Measurements from ENCODE around the gene RTBDN.

Gene RTBDN

DNA sequence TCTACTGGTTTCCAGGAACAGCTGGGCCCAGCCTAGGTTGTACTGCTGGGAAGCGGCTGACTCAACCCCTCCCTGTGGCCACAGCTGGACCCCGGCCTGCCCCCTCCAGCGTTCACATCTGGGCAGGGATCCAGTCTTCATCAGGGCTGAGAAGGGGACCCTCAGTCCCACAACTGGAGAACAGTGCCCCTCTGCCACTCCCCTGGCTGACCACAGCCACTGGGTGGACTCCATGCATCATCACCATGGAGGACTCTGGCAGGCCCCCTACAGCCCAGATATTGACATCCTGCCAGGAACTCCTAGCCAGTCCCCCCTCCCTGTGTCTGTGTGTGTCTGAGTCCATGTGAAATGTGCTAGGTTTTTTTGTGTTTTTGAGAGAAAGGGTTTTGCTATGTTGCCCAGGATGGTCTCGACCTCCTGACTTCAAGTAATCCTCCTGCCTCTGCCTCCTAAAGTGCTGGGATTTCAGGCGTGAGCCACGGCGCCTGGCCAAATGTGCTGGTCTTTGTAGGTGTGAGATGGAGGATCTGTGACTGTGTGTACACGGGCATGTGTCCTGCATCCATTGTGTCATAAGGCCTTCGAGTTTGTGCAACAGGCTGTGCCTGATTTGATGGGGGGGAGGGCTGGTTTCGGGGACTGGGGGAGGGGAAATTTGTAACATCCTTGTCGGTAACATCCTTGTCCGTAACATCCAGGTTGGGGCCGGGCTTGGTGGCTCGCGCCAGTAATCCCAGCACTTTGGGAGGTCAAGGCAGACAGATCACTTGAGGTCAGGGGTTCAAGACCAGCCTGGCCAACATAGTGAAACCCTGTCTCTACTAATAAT, 55.0 kb downstream of the RTBDN start:
- DNase-seq: peak; percentile 91

DNA sequence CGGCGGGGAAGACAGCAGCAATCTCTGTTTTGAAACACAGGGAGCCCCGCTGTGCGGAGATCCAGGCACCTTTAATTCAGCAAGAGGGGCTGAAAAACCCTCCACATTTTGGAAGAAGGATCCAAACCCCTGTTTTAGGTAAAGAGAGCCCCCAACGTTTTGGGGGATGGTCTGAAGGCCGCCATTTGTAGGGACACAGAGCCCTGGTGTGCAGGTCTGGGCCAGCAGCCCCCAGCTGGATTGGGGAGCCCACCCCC, 55.5 kb downstream of the RTBDN start:
- DNase-seq: no peak

DNA sequence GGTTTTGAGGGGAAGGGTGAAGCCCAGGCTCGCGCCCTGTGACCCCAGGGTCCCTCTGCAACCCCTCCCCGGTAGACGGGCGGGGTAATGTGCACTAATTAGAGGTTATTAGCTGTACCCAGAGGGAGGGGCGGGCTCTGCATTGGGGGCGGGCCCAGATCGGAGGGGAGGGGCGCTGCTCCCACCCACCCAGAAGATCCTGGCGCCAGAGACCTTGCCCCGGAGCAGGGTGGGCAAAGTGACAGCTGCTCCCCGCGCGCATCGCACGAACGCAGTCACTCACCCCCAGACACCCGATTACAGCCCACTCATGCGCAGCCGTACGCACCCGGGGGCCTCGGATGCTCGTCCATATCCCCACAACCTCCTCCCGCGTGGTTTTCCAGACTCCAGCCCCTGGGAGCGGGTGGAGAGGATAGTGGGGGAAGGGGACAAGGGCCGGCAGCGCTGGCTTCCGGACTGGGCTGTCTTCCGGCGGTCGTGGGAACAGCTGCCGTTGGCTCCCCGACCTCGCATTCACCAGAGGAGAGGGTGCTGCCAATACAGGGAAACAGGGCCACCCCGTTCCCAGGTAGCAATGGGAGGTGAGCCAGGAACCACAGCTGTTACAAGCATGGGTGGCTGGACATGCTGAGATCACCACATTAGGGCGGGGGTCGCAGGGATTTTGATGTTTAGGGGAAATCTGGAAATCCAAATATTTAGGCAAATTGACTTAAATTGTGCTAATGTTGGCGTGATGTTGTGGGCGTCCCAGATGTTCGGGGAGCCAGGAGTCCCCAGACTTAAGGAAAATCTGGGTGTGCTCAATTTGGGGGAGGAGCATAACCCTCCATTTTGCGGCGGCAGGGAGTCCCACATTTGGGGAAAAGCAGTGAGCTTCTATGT, 56.1 kb downstream of the RTBDN start:
- DNase-seq: peak; percentile 84

DNA sequence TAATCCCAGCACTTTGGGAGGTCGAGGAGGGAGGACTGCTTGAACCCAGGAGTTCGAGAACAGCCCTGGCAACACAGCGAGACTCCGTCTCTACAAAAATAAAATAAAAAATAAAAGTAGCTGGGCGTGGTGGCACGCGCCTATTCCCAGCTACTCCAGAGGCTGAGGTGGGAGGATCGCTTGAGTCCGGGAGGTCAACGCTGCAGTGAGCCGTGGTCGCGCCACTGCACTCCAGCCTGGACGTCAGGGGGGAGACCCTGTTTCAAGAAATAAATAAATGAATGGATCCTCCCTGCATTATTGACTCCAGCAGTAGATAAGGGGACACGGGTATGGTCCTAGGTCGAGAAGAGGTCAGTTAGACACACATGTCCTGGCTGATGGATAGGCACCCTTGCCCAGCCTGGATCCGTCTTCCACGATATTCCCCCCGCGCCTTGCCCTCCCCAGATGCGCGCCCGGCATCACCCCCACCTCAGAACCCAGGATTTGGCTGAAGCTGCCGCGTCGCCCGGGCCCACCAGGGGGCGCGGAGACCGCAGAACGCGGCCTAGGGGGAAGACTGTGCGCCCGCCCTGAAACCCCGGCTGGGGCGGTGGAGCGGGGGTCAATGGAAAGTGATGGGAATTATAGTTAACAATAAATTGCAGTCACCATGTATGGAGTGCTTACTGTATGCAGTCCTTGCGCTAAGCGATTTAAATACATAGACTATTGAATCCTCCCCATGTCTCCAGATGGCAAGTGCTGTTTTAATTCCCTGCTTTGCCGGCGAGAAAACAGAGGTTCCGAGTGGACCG, 57.0 kb downstream of the RTBDN start:
- peak; percentile 81 for DNase-seq

All from fibroblast of skin of back (primary cell).